HG02970 (cell line): ENCODE measurements around the gene TNKS2.
"Not testable (repeated sequence)": the region's sequence is repeated elsewhere in the genome, so short reads cannot be mapped to it uniquely, and the experiment has no call there.

Source experiments
- ATAC-seq: cut with Tn5 transposase; IDR thresholded peaks from one replicate; pipeline ENCODE4 v1.9.1; 2021; ENCODE audit warnings: mild to moderate bottlenecking, moderate library complexity, moderate number of reproducible peaks; ENCODE audit not compliant: unreplicated experiment, low FRiP score

The TNKS2 gene

GRCh38 chr10:91788527-91788926 is 9.7 kb upstream of the TNKS2 start:
- no peak for ATAC-seq

- ATAC-seq, result no peak
Measured at GRCh38 chr10:91796331-91797047, 1.7 kb upstream of the TNKS2 start.

- no peak for ATAC-seq
Measured at GRCh38 chr10:91797048-91797690, 1.1 kb upstream of the TNKS2 start.

- ATAC-seq, result peak; percentile 11
Measured at GRCh38 chr10:91798649-91799611, 704 bp downstream of the TNKS2 start.

GRCh38 chr10:91799612-91799975 is 1.4 kb downstream of the TNKS2 start:
- ATAC-seq, result no peak

- no peak for ATAC-seq
Measured at GRCh38 chr10:91800182-91800581, 2.0 kb downstream of the TNKS2 start.

GRCh38 chr10:91800756-91801155 is 2.5 kb downstream of the TNKS2 start:
- ATAC-seq, result no peak

GRCh38 chr10:91803386-91804125 is 5.3 kb downstream of the TNKS2 start:
- ATAC-seq, result no peak

GRCh38 chr10:91804126-91804510 is 5.9 kb downstream of the TNKS2 start:
- no peak for ATAC-seq

GRCh38 chr10:91805110-91805838 is 7.0 kb downstream of the TNKS2 start:
- ATAC-seq, result no peak

- not testable (repeated sequence) for ATAC-seq
Measured at GRCh38 chr10:91807264-91807663, 9.0 kb downstream of the TNKS2 start.

- no peak for ATAC-seq
Measured at GRCh38 chr10:91813251-91813650, 15.0 kb downstream of the TNKS2 start.

- no peak for ATAC-seq
Measured at GRCh38 chr10:91816981-91817380, 18.8 kb downstream of the TNKS2 start.

- no peak for ATAC-seq
Measured at GRCh38 chr10:91820144-91820543, 21.9 kb downstream of the TNKS2 start.

GRCh38 chr10:91824076-91824475 is 25.9 kb downstream of the TNKS2 start:
- ATAC-seq, result no peak

- no peak for ATAC-seq
Measured at GRCh38 chr10:91829268-91829667, 31.0 kb downstream of the TNKS2 start.

- no peak for ATAC-seq
Measured at GRCh38 chr10:91838199-91838598, 40.0 kb downstream of the TNKS2 start.

- no peak for ATAC-seq
Measured at GRCh38 chr10:91843083-91843482, 44.9 kb downstream of the TNKS2 start.

GRCh38 chr10:91856637-91857036 is 58.4 kb downstream of the TNKS2 start:
- ATAC-seq, result no peak

GRCh38 chr10:91860885-91861284 is 62.7 kb downstream of the TNKS2 start:
- ATAC-seq, result no peak
